HEK293 (cell line): ENCODE data around the gene AK5.

Experiments used
- CTCF ChIA-PET: fragments of 350-600 bp; formaldehyde crosslinking; extraction: SDS; loops from one replicate; lab custom pipeline; 2021; ENCODE audit warnings: antibody characterized with exemption; lab: Yijun Ruan, JAX
- POLR2A ChIA-PET: fragments of 300-600 bp; formaldehyde crosslinking; extraction: SDS; loops from one replicate; lab custom pipeline; 2020; ENCODE audit warnings: antibody characterized with exemption, inconsistent platforms; lab: Yijun Ruan, JAX
- H3K27ac ChIP-seq: fragments of 200-500 bp; sonication (Bioruptor generic); 2 replicates; pipeline ENCODE4 v1.5.1; 2014; ENCODE audit warnings: low read depth, low read length, control low read depth, inconsistent platforms; ENCODE audit errors: extremely low read depth
- H3K36me3 ChIP-seq, 2 experiments: fragments of 200-500 bp in 1 of 2; sonication (Bioruptor generic) in 1 of 2; 1 replicate in 1 of 2; 2 replicates in 1 of 2; pipeline ENCODE4 v1.5.1; 2014 to 2017; ENCODE audit warnings: inconsistent platforms in 2 of 2, low read length in 2 of 2; ENCODE audit not compliant: control insufficient read depth in 2 of 2, insufficient read depth in 1 of 2
- H3K4me1 ChIP-seq: fragments of 200-500 bp; sonication (Bioruptor generic); 2 replicates; pipeline ENCODE4 v1.5.1; 2014; ENCODE audit warnings: mild to moderate bottlenecking, low read length, inconsistent platforms; ENCODE audit not compliant: control insufficient read depth, insufficient read depth
- H3K4me3 ChIP-seq: 2 replicates; pipeline ENCODE4 v1.5.1; 2011; ENCODE audit warnings: low read depth, mild to moderate bottlenecking, control low read depth, low read length, moderate library complexity
- H3K9me3 ChIP-seq: fragments of 200-500 bp; sonication (Bioruptor generic); 2 replicates; pipeline ENCODE4 v1.5.1; 2014; ENCODE audit warnings: low read depth, low read length, inconsistent platforms; ENCODE audit not compliant: control insufficient read depth, insufficient read depth
- GLIS1 ChIP-seq: fragments of 450-650 bp; formaldehyde crosslinking; IDR thresholded peaks from 2 replicates; pipeline ENCODE4 v1.5.1; 2016; ENCODE audit warnings: missing biosample characterization, missing genetic modification characterization
- HOXD13 ChIP-seq: sonication (generic); formaldehyde crosslinking; IDR thresholded peaks from 2 replicates; pipeline ENCODE4 v1.8.0; 2022; ENCODE audit warnings: missing genetic modification reagents, borderline replicate concordance
- SCRT1 ChIP-seq: fragments of 450-650 bp; formaldehyde crosslinking; IDR thresholded peaks from 2 replicates; pipeline ENCODE4 v1.5.1; 2016; ENCODE audit warnings: missing biosample characterization, missing genetic modification characterization, borderline replicate concordance
- SETDB1 ChIP-seq: IDR thresholded peaks from one replicate; pipeline ENCODE4 v1.6.1; 2017; ENCODE audit warnings: mild to moderate bottlenecking, low read length, moderate library complexity, mixed read lengths; ENCODE audit not compliant: insufficient read length
- SP3 ChIP-seq: fragments of 450-650 bp; formaldehyde crosslinking; IDR thresholded peaks from 2 replicates; pipeline ENCODE4 v1.5.1; 2016; ENCODE audit warnings: missing biosample characterization, missing genetic modification characterization
- ZNF10 ChIP-seq: fragments of 450-650 bp; formaldehyde crosslinking; IDR thresholded peaks from 2 replicates; pipeline ENCODE4 v1.5.1; 2017; ENCODE audit warnings: missing biosample characterization, missing genetic modification characterization
- ZNF121 ChIP-seq: fragments of 450-650 bp; formaldehyde crosslinking; IDR thresholded peaks from 2 replicates; pipeline ENCODE4 v1.5.1; 2016; ENCODE audit warnings: missing biosample characterization, missing genetic modification characterization
- ZNF133 ChIP-seq: fragments of 450-650 bp; formaldehyde crosslinking; IDR thresholded peaks from 2 replicates; pipeline ENCODE4 v1.5.1; 2016; ENCODE audit warnings: missing biosample characterization, missing genetic modification characterization
- ZNF138 ChIP-seq: fragments of 450-650 bp; formaldehyde crosslinking; IDR thresholded peaks from 2 replicates; pipeline ENCODE4 v1.5.1; 2016; ENCODE audit warnings: missing biosample characterization, missing genetic modification characterization, borderline replicate concordance
- ZNF157 ChIP-seq: fragments of 450-650 bp; formaldehyde crosslinking; IDR thresholded peaks from 2 replicates; pipeline ENCODE4 v1.5.1; 2016; ENCODE audit warnings: missing biosample characterization, missing genetic modification characterization
- ZNF2 ChIP-seq: fragments of 450-650 bp; formaldehyde crosslinking; IDR thresholded peaks from 2 replicates; pipeline ENCODE4 v1.5.1; 2016; ENCODE audit warnings: missing biosample characterization, missing genetic modification characterization
- ZNF274 ChIP-seq, 2 experiments: fragments of 200-500 bp in 1 of 2; fragments of 450-650 bp in 1 of 2; sonication (Bioruptor generic) in 1 of 2; formaldehyde crosslinking in 1 of 2; IDR thresholded peaks; 2 replicates each; pipeline versions ENCODE4 v1.5.1 to v1.6.1; 2014 to 2016; ENCODE audit warnings: borderline replicate concordance in 1 of 2, inconsistent platforms in 1 of 2, low read length in 1 of 2, missing biosample characterization in 1 of 2, missing genetic modification characterization in 1 of 2
- ZNF335 ChIP-seq: fragments of 450-650 bp; formaldehyde crosslinking; conservative IDR thresholded peaks from 2 replicates; pipeline ENCODE4 v1.5.1; 2016; ENCODE audit warnings: missing biosample characterization, missing genetic modification characterization
- ZNF341 ChIP-seq: fragments of 450-650 bp; formaldehyde crosslinking; IDR thresholded peaks from 2 replicates; pipeline ENCODE4; 2016; ENCODE audit warnings: low read depth, missing biosample characterization, missing genetic modification characterization
- ZNF521 ChIP-seq: fragments of 450-650 bp; formaldehyde crosslinking; IDR thresholded peaks from 2 replicates; pipeline ENCODE4 v1.5.1; 2017; ENCODE audit warnings: missing biosample characterization, mild to moderate bottlenecking, missing genetic modification characterization
- ZNF529 ChIP-seq: fragments of 450-650 bp; formaldehyde crosslinking; IDR thresholded peaks from 2 replicates; pipeline ENCODE4 v1.5.1; 2017; ENCODE audit warnings: missing genetic modification characterization, missing biosample characterization; ENCODE audit not compliant: insufficient replicate concordance
- ZNF558 ChIP-seq: fragments of 450-650 bp; formaldehyde crosslinking; IDR thresholded peaks from 2 replicates; pipeline ENCODE4 v1.5.1; 2016; ENCODE audit warnings: missing biosample characterization, missing genetic modification characterization
- ZNF610 ChIP-seq: fragments of 450-650 bp; formaldehyde crosslinking; IDR thresholded peaks from 2 replicates; pipeline ENCODE4 v1.5.1; 2016; ENCODE audit warnings: missing biosample characterization, missing genetic modification characterization, borderline replicate concordance
- ZNF664 ChIP-seq: fragments of 450-650 bp; formaldehyde crosslinking; IDR thresholded peaks from 2 replicates; pipeline ENCODE4 v1.5.1; 2016; ENCODE audit warnings: missing biosample characterization, missing genetic modification characterization
- ZNF701 ChIP-seq: fragments of 450-650 bp; formaldehyde crosslinking; IDR thresholded peaks from 2 replicates; pipeline ENCODE4 v1.5.1; 2016; ENCODE audit warnings: missing biosample characterization, missing genetic modification characterization
- ZNF707 ChIP-seq: fragments of 450-650 bp; formaldehyde crosslinking; IDR thresholded peaks from 2 replicates; pipeline ENCODE4 v1.5.1; 2016; ENCODE audit warnings: missing biosample characterization, missing genetic modification characterization
- ZNF791 ChIP-seq: fragments of 450-650 bp; formaldehyde crosslinking; IDR thresholded peaks from 2 replicates; pipeline ENCODE4 v1.5.1; 2016; ENCODE audit warnings: missing biosample characterization, missing genetic modification characterization
- ZNF830 ChIP-seq: fragments of 450-650 bp; IDR thresholded peaks from 2 replicates; pipeline ENCODE4 v1.5.0; 2018; ENCODE audit warnings: missing biosample characterization, missing genetic modification characterization, low read depth, mild to moderate bottlenecking, moderate library complexity
- TF ChIP-seq, protein P1 (sequence below): fragments of 450-650 bp; formaldehyde crosslinking; IDR thresholded peaks from 2 replicates; pipeline ENCODE4 v1.5.1; 2017; ENCODE audit warnings: missing biosample characterization, missing genetic modification characterization
- TF ChIP-seq, protein P2 (sequence below): fragments of 450-650 bp; formaldehyde crosslinking; IDR thresholded peaks from 2 replicates; pipeline ENCODE4 v1.5.1; 2016; ENCODE audit warnings: missing biosample characterization, missing genetic modification characterization, borderline replicate concordance
- TF ChIP-seq, protein P3 (sequence below): fragments of 450-650 bp; formaldehyde crosslinking; IDR thresholded peaks from 2 replicates; pipeline ENCODE4 v1.5.1; 2017; ENCODE audit warnings: missing biosample characterization, missing genetic modification characterization
- TF ChIP-seq, protein P4 (sequence below): fragments of 450-650 bp; formaldehyde crosslinking; IDR thresholded peaks from 2 replicates; pipeline ENCODE4 v1.5.1; 2016; ENCODE audit warnings: missing biosample characterization, missing genetic modification characterization
- TF ChIP-seq, protein P5 (sequence below): fragments of 450-650 bp; formaldehyde crosslinking; IDR thresholded peaks from 2 replicates; pipeline ENCODE4 v1.5.1; 2016; ENCODE audit warnings: missing biosample characterization, missing genetic modification characterization
- TF ChIP-seq, protein P6 (sequence below): fragments of 450-650 bp; IDR thresholded peaks from 2 replicates; pipeline ENCODE4 v1.5.1; 2018; ENCODE audit warnings: missing biosample characterization, mild to moderate bottlenecking, missing genetic modification characterization

Gene AK5

DNA sequence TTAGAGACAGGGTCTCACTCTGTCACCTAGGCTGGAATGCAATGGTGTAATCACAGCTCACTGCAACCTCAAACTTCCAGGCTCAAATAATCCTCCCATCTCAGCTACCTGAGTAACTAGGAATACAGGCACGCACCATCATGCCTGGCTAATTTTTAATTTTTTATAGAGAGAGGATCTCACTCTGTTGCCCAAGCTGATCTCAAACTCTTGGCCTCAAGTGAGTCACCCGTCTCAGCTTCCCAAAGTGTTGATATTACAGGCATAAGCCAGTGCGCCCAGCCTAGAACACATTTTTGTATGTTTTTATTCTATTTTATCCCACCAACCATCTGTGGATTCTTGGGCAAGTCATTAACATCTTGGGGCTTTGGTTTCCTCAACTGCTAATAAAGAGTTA is 100.5 kb downstream of the AK5 start:
- Histone ChIP-seq H3K27ac (no peak overlapping the region), H3K9me3 (no peaks in the 10 kb centered on the region), H3K36me3 (no peaks in the 10 kb centered on the region)
- POLR2A ChIA-PET, result no interaction called here
- CTCF ChIA-PET, result interaction anchor here (1.0 to 1.2 kb wide), 2 partner anchors 11 to 37 kb away, joined by 3 read pairs; no protein-coding TSS in a partner anchor
- TF ChIP-seq ZNF341 (tag by site-specific recombination) (no peak), ZNF335 (tag by site-specific recombination) (no peak), ZNF707 (no peak), GLIS1 (tag by site-specific recombination) (no peak), ZNF2 (tag by site-specific recombination) (no peak), ZNF133 (tag by site-specific recombination) (no peak), ZNF830 (no peak), ZNF121 (tag by site-specific recombination) (no peak), ZNF521 (tag by site-specific recombination) (no peak), ZNF274 (IDR thresholded peaks at IDR 0.05; ENCODE audit: low read length) (no peak), ZNF274 (tag by site-specific recombination; IDR thresholded peaks at IDR 0.05; ENCODE audit: borderline replicate concordance) (no peak), ZNF157 (tag by site-specific recombination) (no peak), ZNF610 (tag by site-specific recombination) (no peak), HOXD13 (CRISPR knock-in tag) (no peak), ZNF138 (tag by site-specific recombination) (no peak), ZNF529 (no peak), SP3 (no peak)
- TF ChIP-seq, protein P1, sequence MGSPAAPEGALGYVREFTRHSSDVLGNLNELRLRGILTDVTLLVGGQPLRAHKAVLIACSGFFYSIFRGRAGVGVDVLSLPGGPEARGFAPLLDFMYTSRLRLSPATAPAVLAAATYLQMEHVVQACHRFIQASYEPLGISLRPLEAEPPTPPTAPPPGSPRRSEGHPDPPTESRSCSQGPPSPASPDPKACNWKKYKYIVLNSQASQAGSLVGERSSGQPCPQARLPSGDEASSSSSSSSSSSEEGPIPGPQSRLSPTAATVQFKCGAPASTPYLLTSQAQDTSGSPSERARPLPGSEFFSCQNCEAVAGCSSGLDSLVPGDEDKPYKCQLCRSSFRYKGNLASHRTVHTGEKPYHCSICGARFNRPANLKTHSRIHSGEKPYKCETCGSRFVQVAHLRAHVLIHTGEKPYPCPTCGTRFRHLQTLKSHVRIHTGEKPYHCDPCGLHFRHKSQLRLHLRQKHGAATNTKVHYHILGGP (tag by site-specific recombination), result no peak
- TF ChIP-seq, protein P2, sequence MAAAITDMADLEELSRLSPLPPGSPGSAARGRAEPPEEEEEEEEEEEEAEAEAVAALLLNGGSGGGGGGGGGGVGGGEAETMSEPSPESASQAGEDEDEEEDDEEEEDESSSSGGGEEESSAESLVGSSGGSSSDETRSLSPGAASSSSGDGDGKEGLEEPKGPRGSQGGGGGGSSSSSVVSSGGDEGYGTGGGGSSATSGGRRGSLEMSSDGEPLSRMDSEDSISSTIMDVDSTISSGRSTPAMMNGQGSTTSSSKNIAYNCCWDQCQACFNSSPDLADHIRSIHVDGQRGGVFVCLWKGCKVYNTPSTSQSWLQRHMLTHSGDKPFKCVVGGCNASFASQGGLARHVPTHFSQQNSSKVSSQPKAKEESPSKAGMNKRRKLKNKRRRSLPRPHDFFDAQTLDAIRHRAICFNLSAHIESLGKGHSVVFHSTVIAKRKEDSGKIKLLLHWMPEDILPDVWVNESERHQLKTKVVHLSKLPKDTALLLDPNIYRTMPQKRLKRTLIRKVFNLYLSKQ (tag by site-specific recombination), result no peak
- TF ChIP-seq, protein P3, sequence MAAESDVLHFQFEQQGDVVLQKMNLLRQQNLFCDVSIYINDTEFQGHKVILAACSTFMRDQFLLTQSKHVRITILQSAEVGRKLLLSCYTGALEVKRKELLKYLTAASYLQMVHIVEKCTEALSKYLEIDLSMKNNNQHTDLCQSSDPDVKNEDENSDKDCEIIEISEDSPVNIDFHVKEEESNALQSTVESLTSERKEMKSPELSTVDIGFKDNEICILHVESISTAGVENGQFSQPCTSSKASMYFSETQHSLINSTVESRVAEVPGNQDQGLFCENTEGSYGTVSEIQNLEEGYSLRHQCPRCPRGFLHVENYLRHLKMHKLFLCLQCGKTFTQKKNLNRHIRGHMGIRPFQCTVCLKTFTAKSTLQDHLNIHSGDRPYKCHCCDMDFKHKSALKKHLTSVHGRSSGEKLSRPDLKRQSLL (tag by site-specific recombination), result no peak
- TF ChIP-seq, protein P4, sequence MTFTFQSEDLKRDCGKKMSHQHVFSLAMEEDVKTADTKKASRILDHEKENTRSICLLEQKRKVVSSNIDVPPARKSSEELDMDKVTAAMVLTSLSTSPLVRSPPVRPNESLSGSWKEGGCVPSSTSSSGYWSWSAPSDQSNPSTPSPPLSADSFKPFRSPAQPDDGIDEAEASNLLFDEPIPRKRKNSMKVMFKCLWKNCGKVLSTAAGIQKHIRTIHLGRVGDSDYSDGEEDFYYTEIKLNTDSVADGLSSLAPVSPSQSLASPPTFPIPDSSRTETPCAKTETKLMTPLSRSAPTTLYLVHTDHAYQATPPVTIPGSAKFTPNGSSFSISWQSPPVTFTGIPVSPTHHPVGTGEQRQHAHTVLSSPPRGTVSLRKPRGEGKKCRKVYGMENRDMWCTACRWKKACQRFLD (tag by site-specific recombination), result no peak
- TF ChIP-seq, all 188 proteins: peak for 0
- H3K4me3 ChIP-seq, result no peak overlapping the region
- no peaks in the 10 kb centered on the region for H3K4me1 ChIP-seq

DNA sequence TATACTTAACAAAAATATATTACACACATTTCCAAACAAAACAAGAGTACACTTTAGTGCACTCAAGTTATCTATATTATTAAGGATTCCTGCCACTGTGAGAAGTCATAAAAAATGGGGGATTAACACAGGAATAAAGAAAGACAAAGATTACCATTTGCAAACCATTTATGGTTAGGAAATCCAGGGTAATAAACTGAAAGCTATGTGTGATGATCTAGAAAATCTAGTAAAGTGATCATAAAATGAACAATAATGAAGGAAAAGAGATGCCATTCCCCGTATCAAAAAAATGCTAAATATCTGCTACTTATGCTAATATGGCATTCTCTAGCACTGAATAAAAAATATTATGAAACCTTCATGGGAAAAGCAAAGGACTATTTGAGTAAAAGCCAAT is 101.4 kb downstream of the AK5 start:
- ChIA-PET POLR2A (no interaction called here), CTCF (interaction anchor here (0.6 to 1.2 kb wide), 3 partner anchors 10 to 612 kb away, joined by 3 to 8 read pairs (median 3); no protein-coding TSS in a partner anchor)
- no peaks in the 10 kb centered on the region for H3K36me3 ChIP-seq
- H3K9me3 ChIP-seq, result no peaks in the 10 kb centered on the region
- no peak overlapping the region for H3K27ac ChIP-seq
- no peak overlapping the region for H3K4me3 ChIP-seq
- no peaks in the 10 kb centered on the region for H3K4me1 ChIP-seq
- TF ChIP-seq ZNF558 (no peak), ZNF664 (no peak), ZNF701 (tag by site-specific recombination) (no peak), ZNF791 (tag by site-specific recombination) (no peak), ZNF830 (no peak), ZNF10 (tag by site-specific recombination) (no peak), SETDB1 (no peak), SCRT1 (no peak)
- TF ChIP-seq, protein P5, sequence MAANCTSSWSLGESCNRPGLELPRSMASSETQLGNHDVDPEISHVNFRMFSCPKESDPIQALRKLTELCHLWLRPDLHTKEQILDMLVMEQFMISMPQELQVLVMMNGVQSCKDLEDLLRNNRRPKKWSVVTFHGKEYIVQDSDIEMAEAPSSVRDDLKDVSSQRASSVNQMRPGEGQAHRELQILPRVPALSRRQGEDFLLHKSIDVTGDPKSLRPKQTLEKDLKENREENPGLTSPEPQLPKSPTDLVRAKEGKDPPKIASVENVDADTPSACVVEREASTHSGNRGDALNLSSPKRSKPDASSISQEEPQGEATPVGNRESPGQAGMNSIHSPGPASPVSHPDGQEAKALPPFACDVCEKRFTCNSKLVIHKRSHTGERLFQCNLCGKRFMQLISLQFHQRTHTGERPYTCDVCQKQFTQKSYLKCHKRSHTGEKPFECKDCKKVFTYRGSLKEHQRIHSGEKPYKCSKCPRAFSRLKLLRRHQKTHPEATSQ, result no peak
- TF ChIP-seq, protein P6, sequence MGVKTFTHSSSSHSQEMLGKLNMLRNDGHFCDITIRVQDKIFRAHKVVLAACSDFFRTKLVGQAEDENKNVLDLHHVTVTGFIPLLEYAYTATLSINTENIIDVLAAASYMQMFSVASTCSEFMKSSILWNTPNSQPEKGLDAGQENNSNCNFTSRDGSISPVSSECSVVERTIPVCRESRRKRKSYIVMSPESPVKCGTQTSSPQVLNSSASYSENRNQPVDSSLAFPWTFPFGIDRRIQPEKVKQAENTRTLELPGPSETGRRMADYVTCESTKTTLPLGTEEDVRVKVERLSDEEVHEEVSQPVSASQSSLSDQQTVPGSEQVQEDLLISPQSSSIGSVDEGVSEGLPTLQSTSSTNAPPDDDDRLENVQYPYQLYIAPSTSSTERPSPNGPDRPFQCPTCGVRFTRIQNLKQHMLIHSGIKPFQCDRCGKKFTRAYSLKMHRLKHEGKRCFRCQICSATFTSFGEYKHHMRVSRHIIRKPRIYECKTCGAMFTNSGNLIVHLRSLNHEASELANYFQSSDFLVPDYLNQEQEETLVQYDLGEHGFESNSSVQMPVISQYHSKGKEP (tag by site-specific recombination), result no peak
